ENCODE results near the gene ELMO1.

ELMO1 gene

GRCh38 chr7:36868727-36869411 is 579.8 kb downstream of the ELMO1 start:
- no peak for TF ChIP-seq CTCF (conservative IDR thresholded peaks at IDR 0.05; ENCODE audit: low read length)
- DNase-seq (ENCODE audit: low read depth) = no peak
- no peak overlapping the region for H3K4me3 ChIP-seq (ENCODE audit: low read length)

GRCh38 chr7:36865019-36865418 is 583.6 kb downstream of the ELMO1 start:
- DNase-seq (ENCODE audit: low read depth) = no peak
- no peak for TF ChIP-seq CTCF (conservative IDR thresholded peaks at IDR 0.05; ENCODE audit: low read length)
- H3K4me3 ChIP-seq (ENCODE audit: low read length) = no peak overlapping the region

- no peak for TF ChIP-seq CTCF (conservative IDR thresholded peaks at IDR 0.05; ENCODE audit: low read length)
- DNase-seq (ENCODE audit: low read depth) = no peak
- no peak overlapping the region for H3K4me3 ChIP-seq (ENCODE audit: low read length)
These were observed 584.6 kb downstream of the ELMO1 start for GRCh38 chr7:36863901-36864701.

GRCh38 chr7:36862771-36863261 is 585.8 kb downstream of the ELMO1 start:
- TF ChIP-seq CTCF (conservative IDR thresholded peaks at IDR 0.05; ENCODE audit: low read length) = no peak
- no peak for DNase-seq (ENCODE audit: low read depth)
- no peak overlapping the region for H3K4me3 ChIP-seq (ENCODE audit: low read length)

GRCh38 chr7:36861656-36862055 is 587.0 kb downstream of the ELMO1 start:
- no peak for TF ChIP-seq CTCF (conservative IDR thresholded peaks at IDR 0.05; ENCODE audit: low read length)
- no peak for DNase-seq (ENCODE audit: low read depth)
- H3K4me3 ChIP-seq (ENCODE audit: low read length) = no peak overlapping the region

- no peak for TF ChIP-seq CTCF (conservative IDR thresholded peaks at IDR 0.05; ENCODE audit: low read length)
- H3K4me3 ChIP-seq (ENCODE audit: low read length) = no peak overlapping the region
- no peak for DNase-seq (ENCODE audit: low read depth)
These were observed 588.0 kb downstream of the ELMO1 start for GRCh38 chr7:36860681-36861080.

- H3K4me3 ChIP-seq (ENCODE audit: low read length) = no peak overlapping the region
- DNase-seq (ENCODE audit: low read depth) = no peak
- TF ChIP-seq CTCF (conservative IDR thresholded peaks at IDR 0.05; ENCODE audit: low read length) = no peak
These were observed 593.3 kb downstream of the ELMO1 start for GRCh38 chr7:36855330-36855729.

All from AG10803 (cell line).